A549 (cell line): ENCODE measurements around the gene TMEM266. TPM values are rescaled to one million over a fixed set of nuclear protein-coding genes. Genes with fewer than 3 reads are reported as not detected.

Experiments
- ATAC-seq, 2 experiments: fragments of 200-7000 bp in 1 of 2; fragments of >200 bp in 1 of 2; cut with Nextera tagmentation in 1 of 2; cut with Tn5 transposase in 1 of 2; 3 replicates each; pipeline versions ENCODE4 v1.8.0 to v1.9.1; 2018 to 2020; ENCODE audit warnings: mild to moderate bottlenecking in 1 of 2, moderate library complexity in 1 of 2
- CTCF ChIA-PET: fragments of 300-600 bp; sonication (Branson Sonifier 250); formaldehyde crosslinking; extraction: SDS; loops from one replicate; lab custom pipeline; 2021; ENCODE audit warnings: antibody characterized with exemption, inconsistent platforms; lab: Yijun Ruan, JAX
- POLR2A ChIA-PET: fragments of 350-600 bp; formaldehyde crosslinking; extraction: SDS; loops from one replicate; lab custom pipeline; 2021; ENCODE audit warnings: antibody characterized with exemption, inconsistent platforms; lab: Yijun Ruan, JAX
- DNase-seq, 2 experiments: peaks; one replicate each; pipeline versions ENCODE4 v3.0.0 to v3.0.0-alpha.2; 2011 to 2016; ENCODE audit warnings: low read depth in 1 of 2, low spot score in 1 of 2
- FAIRE-seq: peaks from 2 replicates; lab custom pipeline; 2011; peaks lifted over from hg19 to GRCh38; lab: Jason Lieb, UNC
- H3K27ac ChIP-seq, 2 experiments: fragments of >200 bp; sonication (Bioruptor Twin); formaldehyde crosslinking; 3 replicates each; pipeline ENCODE4 v1.5.1; 2016 to 2017
- H3K4me1 ChIP-seq: fragments of >200 bp; sonication (Bioruptor Twin); formaldehyde crosslinking; 3 replicates; pipeline ENCODE4 v1.6.1; 2016
- H3K4me2 ChIP-seq: fragments of >200 bp; sonication (Bioruptor Twin); formaldehyde crosslinking; 3 replicates; pipeline ENCODE4 v1.6.1; 2016
- H3K4me3 ChIP-seq: fragments of >200 bp; sonication (Bioruptor Twin); formaldehyde crosslinking; 3 replicates; pipeline ENCODE4 v1.5.1; 2016
- H3K9me3 ChIP-seq: fragments of >200 bp; sonication (Bioruptor Twin); formaldehyde crosslinking; 3 replicates; pipeline ENCODE4 v1.6.1; 2016
- BCL3 ChIP-seq: fragments of >200 bp; sonication (Bioruptor Twin); formaldehyde crosslinking; IDR thresholded peaks from 3 replicates; pipeline ENCODE4 v1.6.1; 2016
- CBX2 ChIP-seq: fragments of 200-600 bp; sonication (generic); IDR thresholded peaks from 2 replicates; pipeline ENCODE4 v1.6.1; 2016; ENCODE audit warnings: low read depth, mild to moderate bottlenecking, borderline replicate concordance
- CEBPB ChIP-seq, 2 experiments: fragments of >200 bp in 1 of 2; sonication (Bioruptor Twin) in 1 of 2; formaldehyde crosslinking in 1 of 2; IDR thresholded peaks; 2 replicates each; pipeline ENCODE4 v1.6.1; 2012 to 2016
- E2F6 ChIP-seq: IDR thresholded peaks from 2 replicates; pipeline ENCODE4 v1.6.1; 2012; ENCODE audit warnings: low read depth, borderline replicate concordance
- EHF ChIP-seq: fragments of 250-450 bp; sonication (Bioruptor Pico); IDR thresholded peaks from 2 replicates; pipeline ENCODE4 v1.5.0; 2020; ENCODE audit warnings: mild to moderate bottlenecking
- FOSL2 ChIP-seq, 2 experiments: fragments of 450-650 bp in 1 of 2; fragments of >200 bp in 1 of 2; sonication (Bioruptor Twin) in 1 of 2; formaldehyde crosslinking; IDR thresholded peaks; 2 replicates each; pipeline versions ENCODE4 v1.5.0 to v1.6.1; 2016 to 2020; ENCODE audit warnings: mild to moderate bottlenecking in 1 of 2, moderate library complexity in 1 of 2
- HMGXB4 ChIP-seq: fragments of 250-450 bp; sonication (Bioruptor Pico); IDR thresholded peaks from 2 replicates; pipeline ENCODE4 v1.5.0; 2021; ENCODE audit warnings: mild to moderate bottlenecking, moderate library complexity, borderline replicate concordance
- HOXB13 ChIP-seq: fragments of 250-450 bp; sonication (Bioruptor Pico); IDR thresholded peaks from 2 replicates; pipeline ENCODE4 v1.5.0; 2020; ENCODE audit warnings: low read depth, mild to moderate bottlenecking, moderate library complexity
- HOXB5 ChIP-seq: fragments of 250-450 bp; sonication (Bioruptor Pico); IDR thresholded peaks from 2 replicates; pipeline ENCODE4 v1.5.0; 2020; ENCODE audit warnings: mild to moderate bottlenecking, moderate library complexity
- KDM1A ChIP-seq: fragments of 200-600 bp; sonication (generic); IDR thresholded peaks from 2 replicates; pipeline ENCODE4 v1.6.1; 2016; ENCODE audit warnings: low read depth, mild to moderate bottlenecking
- POLR2A ChIP-seq: IDR thresholded peaks from 2 replicates; pipeline ENCODE4 v1.6.1; 2012; ENCODE audit warnings: mild to moderate bottlenecking, low read length
- RAD21 ChIP-seq, 2 experiments: fragments of >200 bp in 1 of 2; sonication (Bioruptor Twin) in 1 of 2; formaldehyde crosslinking in 1 of 2; IDR thresholded peaks in 1 of 2; conservative IDR thresholded peaks in 1 of 2; 2 replicates in 1 of 2; 3 replicates in 1 of 2; pipeline ENCODE4 v1.6.1; 2012 to 2018; ENCODE audit warnings: inconsistent platforms in 1 of 2
- RFX5 ChIP-seq: fragments of 450-650 bp; IDR thresholded peaks from 2 replicates; pipeline ENCODE4 v1.7.1; 2014; ENCODE audit warnings: antibody characterized with exemption, mild to moderate bottlenecking, moderate library complexity
- SMC3 ChIP-seq: fragments of >200 bp; sonication (Bioruptor Twin); formaldehyde crosslinking; IDR thresholded peaks from 3 replicates; pipeline ENCODE4 v1.6.1; 2018; ENCODE audit warnings: inconsistent platforms
- TFCP2L1 ChIP-seq: fragments of 250-450 bp; sonication (Bioruptor Pico); IDR thresholded peaks from 2 replicates; pipeline ENCODE4 v1.5.0; 2021; ENCODE audit warnings: mild to moderate bottlenecking
- ZC3H11A ChIP-seq: fragments of 450-650 bp; IDR thresholded peaks from 2 replicates; pipeline ENCODE4 v1.6.1; 2014; ENCODE audit warnings: antibody characterized with exemption, mild to moderate bottlenecking
- WGBS: methylation state at CpG from one replicate; pipeline ENCODE4 v1.1.6; 2017; ENCODE audit errors: missing lambda C conversion rate; 5-methylcytosine and 5-hydroxymethylcytosine counted together
- polyA plus RNA-seq, 4 experiments: library from polyadenylated mRNA; depleted of rRNA in 3 of 4; stranded (reverse); fragments of >200 nt; fragmentation: RNase III in 1 of 4; extraction: RNeasy Plus Mini Kit Qiagen cat#74134 plus additional on column Dnase treatment in 1 of 4; gene quantifications; 2 replicates in 3 of 4; 3 replicates in 1 of 4; pipeline ENCODE4 v1.2.3, GENCODE V29; 2011 to 2017

Gene TMEM266
- polyA plus RNA-seq, 2 of the 4 experiments (the other 2 are of a cell fraction), result 0.06 to 0.08 TPM

- TF ChIP-seq ZC3H11A, result no peak
- TF ChIP-seq KDM1A, result no peak
- TF ChIP-seq RFX5, result no peak
- no peak for TF ChIP-seq CBX2
- no peak for TF ChIP-seq CEBPB (IDR thresholded peaks at IDR 0.05)
- no peak for TF ChIP-seq FOSL2 (IDR thresholded peaks at IDR 0.05)
- TF ChIP-seq FOSL2 (CRISPR knock-in tag; IDR thresholded peaks at IDR 0.05), result no peak
- no peak for TF ChIP-seq EHF (CRISPR knock-in tag)
- TF ChIP-seq BCL3, result no peak
- TF ChIP-seq E2F6, result no peak
- TF ChIP-seq HOXB13 (CRISPR knock-in tag), result no peak
- TF ChIP-seq HMGXB4, result no peak
- TF ChIP-seq RAD21 (conservative IDR thresholded peaks at IDR 0.05 in 1 of 2, IDR thresholded peaks at IDR 0.05 in 1 of 2), result no peak
- Histone ChIP-seq H3K4me1 (peaks cover 7% of the 10 kb centered on the region; the same call in 2 of the 3 replicates), H3K27ac (no peak overlapping the region), H3K4me3 (no peak overlapping the region), H3K9me3 (no peaks in the 10 kb centered on the region), H3K4me2 (no peak overlapping the region)
- CTCF ChIA-PET, result interaction anchor here (0.9 to 5.1 kb wide), 11 partner anchors 9 to 679 kb away, joined by 3 to 26 read pairs (median 4); no protein-coding TSS in a partner anchor
- POLR2A ChIA-PET, result no interaction called here
- DNase-seq, result no peak
- ATAC-seq, result no peak
- FAIRE-seq, result no peak
- WGBS, result 82% methylated on average over 4 of the region's 4 CpGs
These were observed 127.4 kb downstream of the TMEM266 start for GRCh38 chr15:76187163-76187562.

GRCh38 chr15:76189106-76189505 is 129.3 kb downstream of the TMEM266 start:
- Histone ChIP-seq H3K4me3 (no peak overlapping the region), H3K4me2 (no peak overlapping the region), H3K27ac (no peak overlapping the region), H3K9me3 (no peaks in the 10 kb centered on the region), H3K4me1 (peaks cover 8% of the 10 kb centered on the region; the same call in 2 of the 3 replicates)
- 62% methylated on average over 2 of the region's 2 CpGs for WGBS
- CTCF ChIA-PET, result interaction anchor here (1.0 to 6.3 kb wide), 13 partner anchors 7 to 678 kb away, joined by 3 to 115 read pairs (median 17); no protein-coding TSS in a partner anchor
- ATAC-seq (no peak), DNase-seq (no peak), FAIRE-seq (no peak)
- TF ChIP-seq E2F6 (no peak), POLR2A (no peak)
- POLR2A ChIA-PET, result no interaction called here

- Histone ChIP-seq H3K4me2 (peak overlapping the region; percentile 69), H3K4me1 (peaks cover 10% of the 10 kb centered on the region; the same call in 2 of the 3 replicates), H3K9me3 (no peaks in the 10 kb centered on the region), H3K27ac (peak overlapping the region; percentile 22 to 53; a peak in 4 of 6 replicates), H3K4me3 (peak overlapping the region; percentile 18; the same call in 1 of the 3 replicates)
- ChIA-PET POLR2A (no interaction called here), CTCF (interaction anchor here (0.7 to 6.3 kb wide), 44 partner anchors 8 to 682 kb away, joined by 3 to 115 read pairs (median 5); no protein-coding TSS in a partner anchor)
- no peak for DNase-seq
- no peak for FAIRE-seq
- 35% methylated on average over 12 of the region's 12 CpGs for WGBS
- ATAC-seq, result peak; percentile 16 to 18; a peak in 3 of 6 replicates
- TF ChIP-seq HMGXB4 (no peak), POLR2A (no peak), EHF (CRISPR knock-in tag) (no peak), TFCP2L1 (no peak), SMC3 (no peak), HOXB5 (CRISPR knock-in tag) (no peak)
These were observed 130.3 kb downstream of the TMEM266 start for GRCh38 chr15:76190070-76190564.
